ENCODE measurements around the gene TRIM67. TPM values are rescaled to one million over a fixed set of nuclear protein-coding genes. Genes with fewer than 3 reads are reported as not detected.

TRIM67 gene
- total RNA-seq, 1 experiment from 2014 or later, result 0.06 TPM

DNA sequence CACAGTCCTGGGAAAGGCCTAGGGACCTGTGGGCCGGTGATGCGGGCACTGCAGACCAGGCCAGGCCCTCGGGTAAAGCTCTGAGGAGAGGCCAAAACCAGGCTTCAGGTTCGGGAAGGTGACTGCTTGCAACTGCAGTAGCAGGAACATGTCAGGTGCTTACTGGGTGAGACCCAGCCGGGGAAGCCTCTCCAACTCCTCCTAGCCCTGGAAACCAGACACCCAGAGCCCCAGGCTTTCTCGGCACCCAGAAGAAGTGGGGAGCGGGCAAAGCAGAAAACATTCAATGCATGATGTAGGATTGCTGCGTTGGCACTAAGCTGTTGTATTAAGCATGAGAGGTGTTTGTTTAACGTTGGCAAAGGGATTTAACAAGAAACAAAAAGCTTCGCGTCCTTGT is 58.9 kb downstream of the TRIM67 start:
- no peak overlapping the region for H3K4me3 ChIP-seq (ENCODE audit: low read depth, low read length, poor library complexity, severe bottlenecking)
- H3K4me1 ChIP-seq (ENCODE audit: insufficient read depth, low read length, poor library complexity, severe bottlenecking), result no peaks in the 10 kb centered on the region
- no peaks in the 10 kb centered on the region for H3K9me3 ChIP-seq (ENCODE audit: low read depth, low read length, poor library complexity, severe bottlenecking)
- ChIA-PET POLR2A (ENCODE audit: low non-redundant PET) (no interaction called here), CTCF (no interaction called here)
- no peak overlapping the region for H3K27ac ChIP-seq (ENCODE audit: low read depth, low read length, poor library complexity, severe bottlenecking)
- H3K36me3 ChIP-seq (ENCODE audit: insufficient read depth, low read length, poor library complexity, severe bottlenecking), result peaks cover 12% of the 10 kb centered on the region
- no TSS peak for BruUV-seq (replicated peaks)
- intact Hi-C loops (cut with micrococcal nuclease; ENCODE audit: unreplicated experiment), result no loop called here
- DNase-seq (ENCODE audit: low spot score), result no peak
- TF ChIP-seq EZH2 (IDR thresholded peaks at IDR 0.05; ENCODE audit: borderline replicate concordance, low read depth, low read length, poor library complexity, severe bottlenecking), result no peak
- TF ChIP-seq, protein P1, sequence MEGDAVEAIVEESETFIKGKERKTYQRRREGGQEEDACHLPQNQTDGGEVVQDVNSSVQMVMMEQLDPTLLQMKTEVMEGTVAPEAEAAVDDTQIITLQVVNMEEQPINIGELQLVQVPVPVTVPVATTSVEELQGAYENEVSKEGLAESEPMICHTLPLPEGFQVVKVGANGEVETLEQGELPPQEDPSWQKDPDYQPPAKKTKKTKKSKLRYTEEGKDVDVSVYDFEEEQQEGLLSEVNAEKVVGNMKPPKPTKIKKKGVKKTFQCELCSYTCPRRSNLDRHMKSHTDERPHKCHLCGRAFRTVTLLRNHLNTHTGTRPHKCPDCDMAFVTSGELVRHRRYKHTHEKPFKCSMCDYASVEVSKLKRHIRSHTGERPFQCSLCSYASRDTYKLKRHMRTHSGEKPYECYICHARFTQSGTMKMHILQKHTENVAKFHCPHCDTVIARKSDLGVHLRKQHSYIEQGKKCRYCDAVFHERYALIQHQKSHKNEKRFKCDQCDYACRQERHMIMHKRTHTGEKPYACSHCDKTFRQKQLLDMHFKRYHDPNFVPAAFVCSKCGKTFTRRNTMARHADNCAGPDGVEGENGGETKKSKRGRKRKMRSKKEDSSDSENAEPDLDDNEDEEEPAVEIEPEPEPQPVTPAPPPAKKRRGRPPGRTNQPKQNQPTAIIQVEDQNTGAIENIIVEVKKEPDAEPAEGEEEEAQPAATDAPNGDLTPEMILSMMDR (conservative IDR thresholded peaks at IDR 0.05; ENCODE audit: low read depth, low read length), result no peak
- no peaks in the 10 kb centered on the region for H3K27me3 ChIP-seq (replicated peaks; ENCODE audit: insufficient read depth, low read depth, low read length, poor library complexity)

DNA sequence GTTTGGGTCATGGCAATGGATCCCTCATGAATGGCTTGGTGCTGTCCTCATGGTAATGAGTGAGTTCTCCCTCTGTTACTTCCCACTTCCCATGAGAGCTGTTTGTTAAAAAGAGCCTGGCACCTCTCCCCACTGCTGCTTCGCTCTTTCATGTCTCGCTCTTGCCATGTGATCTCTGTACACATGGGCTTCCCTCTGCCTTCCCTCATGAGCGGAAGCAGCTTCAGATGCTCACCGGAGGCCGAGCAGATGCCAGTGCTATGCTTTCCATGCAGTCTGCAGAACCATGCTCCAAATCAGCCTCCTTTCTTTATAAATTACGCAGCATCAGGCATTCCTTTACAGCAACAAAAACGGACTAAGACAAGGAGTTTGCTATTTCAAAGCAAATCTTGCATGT is 64.3 kb downstream of the TRIM67 start:
- no peaks in the 10 kb centered on the region for H3K9me3 ChIP-seq (ENCODE audit: low read depth, low read length, poor library complexity, severe bottlenecking)
- no peak for DNase-seq (ENCODE audit: low spot score)
- ChIA-PET POLR2A (ENCODE audit: low non-redundant PET) (no interaction called here), CTCF (interaction anchor here (0.6 kb wide), 1 partner anchor 211 kb away, joined by 7 read pairs; no protein-coding TSS in a partner anchor)
- BruUV-seq (replicated peaks), result no TSS peak
- no peak overlapping the region for H3K4me3 ChIP-seq (ENCODE audit: low read depth, low read length, poor library complexity, severe bottlenecking)
- peaks cover 29% of the 10 kb centered on the region for H3K36me3 ChIP-seq (ENCODE audit: insufficient read depth, low read length, poor library complexity, severe bottlenecking)
- H3K27ac ChIP-seq (ENCODE audit: low read depth, low read length, poor library complexity, severe bottlenecking), result no peak overlapping the region
- H3K27me3 ChIP-seq (replicated peaks; ENCODE audit: insufficient read depth, low read depth, low read length, poor library complexity), result no peaks in the 10 kb centered on the region
- intact Hi-C loops (cut with micrococcal nuclease; ENCODE audit: unreplicated experiment), result no loop called here
- no peaks in the 10 kb centered on the region for H3K4me1 ChIP-seq (ENCODE audit: insufficient read depth, low read length, poor library complexity, severe bottlenecking)
- TF ChIP-seq, protein P1 (conservative IDR thresholded peaks at IDR 0.05; ENCODE audit: low read depth, low read length), result no peak
- TF ChIP-seq EZH2 (IDR thresholded peaks at IDR 0.05; ENCODE audit: borderline replicate concordance, low read depth, low read length, poor library complexity, severe bottlenecking), result no peak

DNA sequence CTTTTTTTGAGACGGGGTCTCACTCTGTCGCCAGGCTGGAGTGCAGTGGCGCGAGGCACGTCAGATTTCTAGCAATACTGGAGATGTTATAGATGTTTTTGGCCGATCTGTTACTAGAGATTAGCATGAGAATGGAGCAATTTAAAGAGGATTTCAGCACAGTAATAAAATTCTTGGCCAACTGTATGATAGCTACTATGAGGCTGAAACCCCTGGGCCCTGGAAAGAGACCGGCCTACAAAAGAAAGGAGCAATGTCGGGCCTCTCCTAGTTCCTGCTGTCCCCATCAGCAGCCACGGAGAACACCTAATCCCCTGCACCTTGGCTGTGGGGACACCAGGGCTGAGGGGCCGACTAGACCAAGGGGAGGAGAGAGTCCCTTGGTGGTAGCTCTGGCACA is 69.7 kb downstream of the TRIM67 start:
- CTCF ChIA-PET, result no interaction called here
- Histone ChIP-seq H3K27me3 (replicated peaks; ENCODE audit: insufficient read depth, low read depth, low read length, poor library complexity) (no peaks in the 10 kb centered on the region), H3K9me3 (ENCODE audit: low read depth, low read length, poor library complexity, severe bottlenecking) (no peaks in the 10 kb centered on the region), H3K4me3 (ENCODE audit: low read depth, low read length, poor library complexity, severe bottlenecking) (no peak overlapping the region), H3K36me3 (ENCODE audit: insufficient read depth, low read length, poor library complexity, severe bottlenecking) (peaks cover 13% of the 10 kb centered on the region), H3K4me1 (ENCODE audit: insufficient read depth, low read length, poor library complexity, severe bottlenecking) (no peaks in the 10 kb centered on the region), H3K27ac (ENCODE audit: low read depth, low read length, poor library complexity, severe bottlenecking) (no peak overlapping the region)
- POLR2A ChIA-PET (ENCODE audit: low non-redundant PET), result no interaction called here
- no peak for DNase-seq (ENCODE audit: low spot score)
- TF ChIP-seq, protein P1 (conservative IDR thresholded peaks at IDR 0.05; ENCODE audit: low read depth, low read length), result no peak
- TF ChIP-seq EZH2 (IDR thresholded peaks at IDR 0.05; ENCODE audit: borderline replicate concordance, low read depth, low read length, poor library complexity, severe bottlenecking), result no peak
- intact Hi-C loops (cut with micrococcal nuclease; ENCODE audit: unreplicated experiment), result no loop called here
- no TSS peak for BruUV-seq (replicated peaks)

Measured in A673 (cell line).